Measurements from ENCODE around the gene ARHGAP30. TPM values are rescaled to one million over a fixed set of nuclear protein-coding genes. Genes with fewer than 3 reads are reported as not detected.

ARHGAP30 gene
- polyA plus RNA-seq, 3 donors = 1.9 to 2.2 (median 2.0) TPM

Other genes starting within 250 kb of the ARHGAP30 start
- under 1 TPM; 0.16 to 0.40 (median 0.29) TPM for gene CD244, start 207.0 kb downstream of the ARHGAP30 start, polyA plus RNA-seq (ENCODE audit: insufficient read length in 3 of 3)
- gene ITLN1, start 184.7 kb downstream of the ARHGAP30 start, polyA plus RNA-seq (ENCODE audit: insufficient read length in 3 of 3) = 1 to 10 TPM; 1.0 to 2.8 (median 1.2) TPM
- under 1 TPM in 1 of 3 donors, not detected in 2; 0.47 TPM for gene ITLN2, start 115.1 kb downstream of the ARHGAP30 start, polyA plus RNA-seq (ENCODE audit: insufficient read length in 3 of 3)
- gene F11R, start 48.7 kb downstream of the ARHGAP30 start, polyA plus RNA-seq (ENCODE audit: insufficient read length in 3 of 3) = 100 to 1,000 TPM in 1 of 3 donors, 10 to 100 TPM in 2; 93.8 to 100 (median 93.9) TPM
- gene TSTD1, start 30.9 kb downstream of the ARHGAP30 start, polyA plus RNA-seq (ENCODE audit: insufficient read length in 3 of 3) = 10 to 100 TPM; 43.0 to 52.1 (median 49.5) TPM
- gene USF1, start 23.9 kb downstream of the ARHGAP30 start, polyA plus RNA-seq (ENCODE audit: insufficient read length in 3 of 3) = 10 to 100 TPM; 55.5 to 60.9 (median 60.2) TPM
- gene NECTIN4, start 19.7 kb upstream of the ARHGAP30 start, polyA plus RNA-seq (ENCODE audit: insufficient read length in 3 of 3) = 1 to 10 TPM; 1.4 to 3.9 (median 3.5) TPM
- gene KLHDC9, start 28.5 kb upstream of the ARHGAP30 start, polyA plus RNA-seq (ENCODE audit: insufficient read length in 3 of 3) = 10 to 100 TPM; 16.4 to 18.7 (median 17.6) TPM
- 10 to 100 TPM; 79.7 to 87.7 (median 84.3) TPM for gene PFDN2, start 48.1 kb upstream of the ARHGAP30 start, polyA plus RNA-seq (ENCODE audit: insufficient read length in 3 of 3)
- 10 to 100 TPM; 49.0 to 52.7 (median 51.3) TPM for gene NIT1, start 48.2 kb upstream of the ARHGAP30 start, polyA plus RNA-seq (ENCODE audit: insufficient read length in 3 of 3)
- gene DEDD, start 62.8 kb upstream of the ARHGAP30 start, polyA plus RNA-seq (ENCODE audit: insufficient read length in 3 of 3) = 10 to 100 TPM; 41.5 to 46.0 (median 43.2) TPM
- 100 to 1,000 TPM; 173 to 177 (median 174) TPM for gene UFC1, start 84.1 kb upstream of the ARHGAP30 start, polyA plus RNA-seq (ENCODE audit: insufficient read length in 3 of 3)
- gene USP21, start 89.6 kb upstream of the ARHGAP30 start, polyA plus RNA-seq (ENCODE audit: insufficient read length in 3 of 3) = 10 to 100 TPM; 43.4 to 48.1 (median 47.9) TPM
- 10 to 100 TPM; 31.9 to 38.8 (median 35.0) TPM for gene PPOX, start 96.5 kb upstream of the ARHGAP30 start, polyA plus RNA-seq (ENCODE audit: insufficient read length in 3 of 3)
- gene B4GALT3, start 107.6 kb upstream of the ARHGAP30 start, polyA plus RNA-seq (ENCODE audit: insufficient read length in 3 of 3) = 10 to 100 TPM; 31.5 to 37.3 (median 34.1) TPM
- 1 to 10 TPM in 2 of 3 donors, under 1 TPM in 1; 0.83 to 1.1 (median 1.1) TPM for gene ADAMTS4, start 129.2 kb upstream of the ARHGAP30 start, polyA plus RNA-seq (ENCODE audit: insufficient read length in 3 of 3)
- gene NDUFS2, start 132.5 kb upstream of the ARHGAP30 start, polyA plus RNA-seq (ENCODE audit: insufficient read length in 3 of 3) = 100 to 1,000 TPM; 206 to 223 (median 214) TPM
- gene FCER1G, start 145.4 kb upstream of the ARHGAP30 start, polyA plus RNA-seq (ENCODE audit: insufficient read length in 3 of 3) = 10 to 100 TPM; 13.8 to 15.6 (median 14.4) TPM
- gene APOA2, start 153.7 kb upstream of the ARHGAP30 start, polyA plus RNA-seq (ENCODE audit: insufficient read length in 3 of 3) = 1 to 10 TPM in 2 of 3 donors, not detected in 1; 2.0 to 4.4 TPM
- 10 to 100 TPM; 15.9 to 16.7 (median 16.4) TPM for gene TOMM40L, start 156.2 kb upstream of the ARHGAP30 start, polyA plus RNA-seq (ENCODE audit: insufficient read length in 3 of 3)
- gene NR1I3, start 168.3 kb upstream of the ARHGAP30 start, polyA plus RNA-seq (ENCODE audit: insufficient read length in 3 of 3) = 1 to 10 TPM; 1.5 to 4.7 (median 4.1) TPM
- gene PCP4L1, start 188.9 kb upstream of the ARHGAP30 start, polyA plus RNA-seq (ENCODE audit: insufficient read length in 3 of 3) = 1 to 10 TPM in 1 of 3 donors, under 1 TPM in 2; 0.86 to 1.4 (median 0.96) TPM
- gene MPZ, start 240.1 kb upstream of the ARHGAP30 start, polyA plus RNA-seq (ENCODE audit: insufficient read length in 3 of 3) = 1 to 10 TPM; 3.0 to 3.6 (median 3.1) TPM
- 100 to 1,000 TPM; 283 to 300 (median 290) TPM for gene SDHC, start 244.5 kb upstream of the ARHGAP30 start, polyA plus RNA-seq (ENCODE audit: insufficient read length in 3 of 3)